HG02610 (cell line): ENCODE measurements around the gene TIMP2.
"Not testable (repeated sequence)": the region's sequence is repeated elsewhere in the genome, so short reads cannot be mapped to it uniquely, and the experiment has no call there.

Source experiments
- ATAC-seq: cut with Tn5 transposase; IDR thresholded peaks from one replicate; pipeline ENCODE4 v1.9.1; 2021; ENCODE audit warnings: mild to moderate bottlenecking, moderate library complexity; ENCODE audit not compliant: unreplicated experiment

TIMP2 gene

GRCh38 chr17:78908426-78908825 is 16.8 kb downstream of the TIMP2 start:
- ATAC-seq = no peak

GRCh38 chr17:78905541-78905940 is 19.6 kb downstream of the TIMP2 start:
- ATAC-seq = no peak

DNA sequence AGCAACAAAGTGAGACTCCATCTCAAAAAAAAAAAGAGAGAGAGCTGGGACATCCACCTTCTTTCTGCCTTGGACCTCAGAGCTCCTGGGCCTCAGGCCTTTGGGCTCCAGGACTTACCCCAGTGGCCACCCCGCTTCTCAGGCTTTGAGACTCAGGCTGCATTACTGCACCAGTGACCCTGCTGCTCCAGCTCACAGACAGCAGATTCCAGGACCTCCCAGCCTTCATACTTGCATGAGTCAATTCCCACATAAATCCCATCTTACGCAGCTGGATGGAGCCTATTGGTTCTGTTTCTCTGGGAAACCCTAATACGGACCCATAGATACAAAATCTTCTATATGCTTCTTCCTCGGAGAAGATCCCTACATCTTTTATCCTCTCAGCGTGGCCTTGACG is 20.1 kb downstream of the TIMP2 start:
- no peak for ATAC-seq

GRCh38 chr17:78904371-78904770 is 20.8 kb downstream of the TIMP2 start:
- ATAC-seq = no peak

GRCh38 chr17:78903101-78903779 is 21.9 kb downstream of the TIMP2 start, which contains the start of gene CEP295NL:
Gene CEP295NL, minus strand, starts transcription at chr17:78903201. Its CDS starts 1,373 bp downstream, at chr17:78901828.
- no peak for ATAC-seq

GRCh38 chr17:78902231-78902630 is 23.0 kb downstream of the TIMP2 start:
- not testable (repeated sequence) for ATAC-seq

GRCh38 chr17:78901806-78902205 is 23.4 kb downstream of the TIMP2 start:
- ATAC-seq = no peak

GRCh38 chr17:78900816-78901215 is 24.4 kb downstream of the TIMP2 start:
- ATAC-seq = no peak

- no peak for ATAC-seq
Measured at GRCh38 chr17:78899361-78900260, 25.6 kb downstream of the TIMP2 start.

DNA sequence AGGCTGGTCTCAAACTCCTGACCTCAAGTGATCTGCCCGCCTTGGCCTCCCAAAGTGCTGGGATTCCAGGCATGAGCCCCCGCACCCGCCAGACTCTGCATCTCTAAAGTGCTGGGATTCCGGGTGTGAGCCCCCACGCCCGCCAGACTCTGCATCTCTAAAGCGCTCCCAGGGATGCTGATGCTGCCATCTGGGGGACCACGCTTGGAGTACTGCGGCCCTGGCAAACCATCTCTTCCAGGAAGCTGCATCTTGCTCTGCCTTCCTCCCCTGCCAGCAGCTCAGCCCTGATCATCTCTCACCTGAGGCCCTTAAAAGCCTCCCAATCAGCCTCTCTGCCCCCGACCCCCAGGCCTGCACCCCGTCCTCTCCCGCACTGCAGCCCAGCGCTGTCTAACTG is 26.2 kb downstream of the TIMP2 start:
- ATAC-seq = no peak

- ATAC-seq = no peak
Measured at GRCh38 chr17:78898075-78898836, 26.9 kb downstream of the TIMP2 start.

DNA sequence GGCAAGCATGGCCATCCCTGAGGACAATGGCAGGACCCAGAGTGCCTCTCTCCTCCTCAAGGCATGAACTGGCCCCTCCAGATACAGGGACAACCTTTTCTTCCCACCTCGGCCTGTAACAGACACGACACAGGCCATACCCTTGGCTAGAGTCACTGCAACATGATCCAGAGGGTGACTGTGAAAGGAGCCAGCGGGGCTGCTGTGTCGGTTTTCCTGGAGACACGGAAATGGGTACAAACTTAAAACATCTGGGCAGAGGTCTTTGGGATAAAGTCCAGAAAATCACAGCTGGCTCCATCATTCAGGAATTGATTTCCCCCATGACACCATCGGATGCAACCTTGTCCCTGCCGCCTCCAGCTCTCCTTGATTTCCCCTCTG is 27.5 kb downstream of the TIMP2 start:
- no peak for ATAC-seq

DNA sequence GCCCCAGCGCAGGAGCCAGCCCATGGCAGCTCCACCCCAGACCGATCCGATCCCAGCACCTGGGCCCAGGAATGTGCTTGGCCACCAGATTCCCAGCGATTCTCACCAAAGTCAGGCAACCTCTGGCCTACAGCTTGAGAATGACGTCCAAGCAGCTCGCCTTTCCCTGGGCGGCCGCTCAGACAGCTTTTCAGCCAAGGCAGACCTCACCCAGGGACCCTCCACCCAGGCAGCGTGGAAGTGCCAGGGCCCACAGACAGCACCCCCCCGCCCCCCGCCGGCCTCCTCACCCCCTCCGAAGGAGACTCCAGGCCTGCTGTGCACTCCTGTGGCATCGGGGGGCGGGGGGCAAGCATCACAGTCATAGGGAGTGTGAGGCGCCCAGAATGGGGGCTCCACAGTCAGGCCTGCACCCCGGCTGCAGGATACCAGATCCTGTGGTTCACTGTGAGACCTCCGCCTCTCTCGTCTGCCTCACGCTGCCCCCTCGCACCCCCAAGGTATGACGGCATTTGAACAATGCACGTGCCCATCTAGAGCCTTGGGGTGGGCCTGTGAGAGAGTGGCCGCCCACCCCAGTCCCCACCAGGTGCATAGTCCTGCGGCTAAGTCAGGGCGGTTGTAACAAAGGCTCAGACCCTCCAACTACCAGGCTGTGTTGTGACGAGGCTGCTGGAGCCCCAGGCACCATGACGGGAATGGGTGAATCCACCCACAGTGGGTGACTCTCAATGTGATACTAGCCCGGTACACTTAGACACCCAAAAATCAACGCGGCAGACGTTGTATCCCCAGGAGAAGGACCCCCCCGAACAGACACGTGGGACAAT is 28.1 kb downstream of the TIMP2 start:
- no peak for ATAC-seq

- ATAC-seq = no peak
Measured at GRCh38 chr17:78896091-78896833, 28.9 kb downstream of the TIMP2 start.

- no peak for ATAC-seq
Measured at GRCh38 chr17:78895322-78895721, 29.9 kb downstream of the TIMP2 start.

DNA sequence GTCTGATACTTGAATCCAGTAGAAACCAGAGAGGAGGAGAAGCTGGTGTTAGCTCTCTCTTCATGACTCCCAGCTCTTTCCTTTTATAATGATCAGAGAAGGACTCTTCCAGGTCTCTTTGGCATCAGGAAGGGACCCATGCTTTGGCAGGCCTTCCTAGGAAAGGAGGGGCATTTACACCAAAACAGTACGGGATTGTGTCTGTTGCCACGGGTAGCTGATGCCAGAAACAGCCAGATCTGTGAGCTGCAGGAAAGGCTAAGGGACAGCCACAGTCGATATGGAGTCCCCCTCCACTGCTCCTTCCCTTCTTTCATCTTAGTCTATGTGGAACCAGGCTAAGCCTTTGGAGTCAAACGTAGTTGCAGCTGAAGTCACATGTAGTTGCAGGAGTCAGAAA is 31.5 kb downstream of the TIMP2 start:
- ATAC-seq = no peak

- no peak for ATAC-seq
Measured at GRCh38 chr17:78892936-78893379, 32.2 kb downstream of the TIMP2 start.

- no peak for ATAC-seq
Measured at GRCh38 chr17:78892520-78892919, 32.7 kb downstream of the TIMP2 start.

GRCh38 chr17:78892062-78892456 is 33.1 kb downstream of the TIMP2 start:
- ATAC-seq = no peak
